WTC11 (cell line): ENCODE data around the gene CLEC16A. TPM values are rescaled to one million over a fixed set of nuclear protein-coding genes. Genes with fewer than 3 reads are reported as not detected.

Experiments
- ATAC-seq: fragments of 200-7000 bp; cut with Tn5 transposase; 2 replicates; pipeline ENCODE4 v1.10.0; 2021; ENCODE audit warnings: mild to moderate bottlenecking, moderate library complexity
- CTCF ChIA-PET: fragments of 300-600 bp; sonication (Branson Sonifier 250); formaldehyde crosslinking; loops from one replicate; lab custom pipeline; 2021; ENCODE audit warnings: antibody characterized with exemption; lab: Charles Lee
- POLR2A ChIA-PET: fragments of 350-600 bp; sonication (Branson Sonifier 250); formaldehyde crosslinking; loops from one replicate; lab custom pipeline; 2021; ENCODE audit warnings: antibody characterized with exemption; lab: Charles Lee
- DNase-seq: peaks from one replicate; pipeline ENCODE4 v3.0.0; 2021; ENCODE audit warnings: low spot score
- H3K27ac Mint-ChIP-seq: 2 replicates; pipeline ENCODE4 v1.8.0; 2021; ENCODE audit warnings: mixed read lengths
- H3K27me3 Mint-ChIP-seq: 2 replicates; pipeline ENCODE4 v1.8.0; 2021; ENCODE audit warnings: low read depth, mild to moderate bottlenecking, moderate library complexity, mixed read lengths
- H3K36me3 Mint-ChIP-seq: 2 replicates; pipeline ENCODE4 v1.8.0; 2021; ENCODE audit warnings: mixed read lengths
- H3K4me1 Mint-ChIP-seq: 2 replicates; pipeline ENCODE4 v1.8.0; 2022; ENCODE audit warnings: mixed read lengths
- H3K4me3 Mint-ChIP-seq: 2 replicates; pipeline ENCODE4 v1.8.0; 2021; ENCODE audit warnings: mild to moderate bottlenecking, moderate library complexity, mixed read lengths
- H3K9me3 Mint-ChIP-seq: 2 replicates; pipeline ENCODE4 v1.8.0; 2021; ENCODE audit warnings: mixed read lengths
- ESRRA ChIP-seq: sonication (generic); formaldehyde crosslinking; IDR thresholded peaks from 2 replicates; pipeline ENCODE4 v1.8.1; 2022; ENCODE audit warnings: mild to moderate bottlenecking, missing genetic modification reagents, borderline replicate concordance
- GABPB1 ChIP-seq: sonication (generic); formaldehyde crosslinking; IDR thresholded peaks from 2 replicates; pipeline ENCODE4 v1.8.1; 2023; ENCODE audit warnings: mild to moderate bottlenecking, missing genetic modification reagents
- NFATC4 ChIP-seq: fragments of 250-450 bp; sonication (Bioruptor Pico); IDR thresholded peaks from 2 replicates; pipeline ENCODE4 v1.9.0; 2021; ENCODE audit warnings: mild to moderate bottlenecking
- NR3C1 ChIP-seq: sonication (generic); formaldehyde crosslinking; conservative IDR thresholded peaks from 2 replicates; pipeline ENCODE4 v1.8.1; 2023; ENCODE audit warnings: low read depth, mild to moderate bottlenecking, missing genetic modification reagents
- OVOL2 ChIP-seq: fragments of 250-450 bp; sonication (Bioruptor Pico); IDR thresholded peaks from 2 replicates; pipeline ENCODE4 v1.9.0; 2021; ENCODE audit warnings: mild to moderate bottlenecking, borderline replicate concordance
- RORB ChIP-seq: fragments of 250-450 bp; sonication (Bioruptor Pico); IDR thresholded peaks from 2 replicates; pipeline ENCODE4 v1.9.0; 2021; ENCODE audit warnings: mild to moderate bottlenecking
- SMAD3 ChIP-seq: sonication (generic); formaldehyde crosslinking; IDR thresholded peaks from 2 replicates; pipeline ENCODE4 v1.8.0; 2022; ENCODE audit warnings: missing genetic modification reagents, mild to moderate bottlenecking, borderline replicate concordance
- ZNF671 ChIP-seq: fragments of 250-450 bp; sonication (Bioruptor Pico); IDR thresholded peaks from 2 replicates; pipeline ENCODE4 v1.8.0; 2021; ENCODE audit warnings: mild to moderate bottlenecking
- total RNA-seq: library from RNA; stranded (reverse); gene quantifications from 3 replicates; pipeline ENCODE4 v1.2.3, GENCODE V29; 2021
- TF ChIP-seq, protein P1 (sequence below): fragments of 250-450 bp; sonication (Bioruptor Pico); IDR thresholded peaks from 2 replicates; pipeline ENCODE4 v1.8.0; 2021; ENCODE audit warnings: mild to moderate bottlenecking
- TF ChIP-seq, protein P2 (sequence below): sonication (generic); formaldehyde crosslinking; IDR thresholded peaks from 2 replicates; pipeline ENCODE4 v1.8.1; 2023; ENCODE audit warnings: mild to moderate bottlenecking, moderate library complexity, missing genetic modification reagents
- TF ChIP-seq, protein P3 (sequence below): sonication (generic); formaldehyde crosslinking; IDR thresholded peaks from 2 replicates; pipeline ENCODE4 v1.8.1; 2022; ENCODE audit warnings: low read depth, missing genetic modification reagents, borderline replicate concordance
- TF ChIP-seq, protein P4 (sequence below): fragments of 200-600 bp; IDR thresholded peaks from 2 replicates; pipeline ENCODE4 v1.8.0; 2022; ENCODE audit warnings: antibody characterized with exemption
- TF ChIP-seq, protein P5 (sequence below): sonication (generic); formaldehyde crosslinking; IDR thresholded peaks from 2 replicates; pipeline ENCODE4 v1.8.0; 2022; ENCODE audit warnings: mild to moderate bottlenecking, missing genetic modification reagents
- TF ChIP-seq, protein P6 (sequence below): sonication (generic); formaldehyde crosslinking; IDR thresholded peaks from 2 replicates; pipeline ENCODE4 v1.8.0; 2023; ENCODE audit warnings: mild to moderate bottlenecking, missing genetic modification reagents
- TF ChIP-seq, protein P7 (sequence below): fragments of 250-450 bp; sonication (Bioruptor Pico); IDR thresholded peaks from 2 replicates; pipeline ENCODE4 v1.9.0; 2021; ENCODE audit warnings: mild to moderate bottlenecking
- TF ChIP-seq, protein P8 (sequence below): fragments of 250-450 bp; sonication (Bioruptor Pico); IDR thresholded peaks from 2 replicates; pipeline ENCODE4 v1.9.0; 2021; ENCODE audit warnings: moderate library complexity, mild to moderate bottlenecking, inconsistent platforms, borderline replicate concordance
- TF ChIP-seq, protein P9 (sequence below): sonication (generic); formaldehyde crosslinking; IDR thresholded peaks from 2 replicates; pipeline ENCODE4 v1.8.0; 2022; ENCODE audit warnings: mild to moderate bottlenecking, missing genetic modification reagents

CLEC16A gene
- total RNA-seq, 1 experiment from 2014 or later: 14.4 TPM

DNA sequence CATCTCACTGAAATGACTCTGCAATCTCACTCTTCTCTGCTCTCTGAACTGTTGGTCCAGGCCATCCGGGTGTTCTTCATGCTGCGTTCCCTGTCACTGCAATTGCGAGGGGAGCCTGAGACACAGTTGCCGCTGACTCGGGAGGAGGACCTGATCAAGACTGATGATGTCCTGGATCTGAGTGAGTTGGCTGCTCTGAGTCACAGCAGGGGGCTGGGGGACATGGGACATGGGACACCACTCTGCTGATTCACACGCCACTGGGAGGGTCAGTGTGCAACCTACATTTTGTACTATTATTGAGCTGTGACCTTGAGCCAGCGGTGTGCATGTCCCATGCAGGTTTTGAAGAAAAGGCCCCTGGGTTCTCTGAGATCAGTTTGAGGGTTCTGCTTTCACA lies 116.5 kb downstream of the CLEC16A start (continued):
- TF ChIP-seq, protein P1, sequence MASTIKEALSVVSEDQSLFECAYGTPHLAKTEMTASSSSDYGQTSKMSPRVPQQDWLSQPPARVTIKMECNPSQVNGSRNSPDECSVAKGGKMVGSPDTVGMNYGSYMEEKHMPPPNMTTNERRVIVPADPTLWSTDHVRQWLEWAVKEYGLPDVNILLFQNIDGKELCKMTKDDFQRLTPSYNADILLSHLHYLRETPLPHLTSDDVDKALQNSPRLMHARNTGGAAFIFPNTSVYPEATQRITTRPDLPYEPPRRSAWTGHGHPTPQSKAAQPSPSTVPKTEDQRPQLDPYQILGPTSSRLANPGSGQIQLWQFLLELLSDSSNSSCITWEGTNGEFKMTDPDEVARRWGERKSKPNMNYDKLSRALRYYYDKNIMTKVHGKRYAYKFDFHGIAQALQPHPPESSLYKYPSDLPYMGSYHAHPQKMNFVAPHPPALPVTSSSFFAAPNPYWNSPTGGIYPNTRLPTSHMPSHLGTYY (CRISPR knock-in tag): no peak
- TF ChIP-seq, protein P2, sequence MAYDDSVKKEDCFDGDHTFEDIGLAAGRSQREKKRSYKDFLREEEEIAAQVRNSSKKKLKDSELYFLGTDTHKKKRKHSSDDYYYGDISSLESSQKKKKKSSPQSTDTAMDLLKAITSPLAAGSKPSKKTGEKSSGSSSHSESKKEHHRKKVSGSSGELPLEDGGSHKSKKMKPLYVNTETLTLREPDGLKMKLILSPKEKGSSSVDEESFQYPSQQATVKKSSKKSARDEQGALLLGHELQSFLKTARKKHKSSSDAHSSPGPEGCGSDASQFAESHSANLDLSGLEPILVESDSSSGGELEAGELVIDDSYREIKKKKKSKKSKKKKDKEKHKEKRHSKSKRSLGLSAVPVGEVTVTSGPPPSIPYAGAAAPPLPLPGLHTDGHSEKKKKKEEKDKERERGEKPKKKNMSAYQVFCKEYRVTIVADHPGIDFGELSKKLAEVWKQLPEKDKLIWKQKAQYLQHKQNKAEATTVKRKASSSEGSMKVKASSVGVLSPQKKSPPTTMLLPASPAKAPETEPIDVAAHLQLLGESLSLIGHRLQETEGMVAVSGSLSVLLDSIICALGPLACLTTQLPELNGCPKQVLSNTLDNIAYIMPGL (CRISPR knock-in tag): no peak
- TF ChIP-seq SMAD3 (CRISPR knock-in tag) (no peak), NFATC4 (no peak), NR3C1 (CRISPR knock-in tag) (no peak), ZNF671 (CRISPR knock-in tag) (no peak)
- TF ChIP-seq, protein P3, sequence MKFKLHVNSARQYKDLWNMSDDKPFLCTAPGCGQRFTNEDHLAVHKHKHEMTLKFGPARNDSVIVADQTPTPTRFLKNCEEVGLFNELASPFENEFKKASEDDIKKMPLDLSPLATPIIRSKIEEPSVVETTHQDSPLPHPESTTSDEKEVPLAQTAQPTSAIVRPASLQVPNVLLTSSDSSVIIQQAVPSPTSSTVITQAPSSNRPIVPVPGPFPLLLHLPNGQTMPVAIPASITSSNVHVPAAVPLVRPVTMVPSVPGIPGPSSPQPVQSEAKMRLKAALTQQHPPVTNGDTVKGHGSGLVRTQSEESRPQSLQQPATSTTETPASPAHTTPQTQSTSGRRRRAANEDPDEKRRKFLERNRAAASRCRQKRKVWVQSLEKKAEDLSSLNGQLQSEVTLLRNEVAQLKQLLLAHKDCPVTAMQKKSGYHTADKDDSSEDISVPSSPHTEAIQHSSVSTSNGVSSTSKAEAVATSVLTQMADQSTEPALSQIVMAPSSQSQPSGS (CRISPR knock-in tag): no peak

DNA sequence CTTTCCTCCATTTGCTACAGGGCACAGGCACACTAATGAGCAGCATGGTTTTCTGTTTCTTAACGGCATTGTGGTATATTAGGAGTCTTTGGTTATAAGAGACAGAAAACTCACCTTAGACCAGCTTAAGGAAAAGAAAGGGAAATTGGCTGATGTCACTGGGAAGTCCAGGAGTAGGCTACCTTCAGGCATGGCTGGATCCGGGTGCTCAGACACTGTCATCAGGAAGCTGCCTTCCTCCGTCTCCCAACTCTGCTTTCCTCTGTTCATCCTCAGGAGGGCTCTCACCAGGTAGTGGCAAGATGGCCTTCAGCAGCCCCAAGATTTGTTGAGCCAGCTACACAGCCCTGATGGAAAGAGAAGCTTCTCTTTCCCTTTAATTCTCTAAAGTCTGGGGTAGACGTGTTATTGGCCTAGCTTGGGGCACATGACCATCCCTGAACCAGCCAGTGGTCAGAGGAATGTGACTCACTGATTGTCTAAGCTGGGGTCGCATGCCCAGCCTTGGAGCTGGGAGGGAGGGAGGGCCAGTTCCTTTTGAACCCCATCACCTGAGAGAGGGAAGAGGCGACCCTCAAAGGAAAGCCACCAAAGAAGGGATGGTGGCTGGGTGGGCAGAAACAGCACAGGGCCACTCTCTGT lies 117.4 kb downstream of the CLEC16A start:
- CTCF ChIA-PET: no interaction called here
- H3K27ac Mint-ChIP-seq: peak overlapping the region; percentile 36; the same call in 1 of the 2 replicates

More for the DNA sequence above, 117.4 kb downstream of the CLEC16A start:
- ATAC-seq (no peak), DNase-seq (no peak)
- Mint-ChIP-seq H3K9me3 (no peaks in the 10 kb centered on the region), H3K36me3 (no peaks in the 10 kb centered on the region), H3K4me1 (peaks cover 8% of the 10 kb centered on the region), H3K27me3 (no peaks in the 10 kb centered on the region), H3K4me3 (no peak overlapping the region)
- no peak for TF ChIP-seq RORB (CRISPR knock-in tag)
- TF ChIP-seq, protein P4, sequence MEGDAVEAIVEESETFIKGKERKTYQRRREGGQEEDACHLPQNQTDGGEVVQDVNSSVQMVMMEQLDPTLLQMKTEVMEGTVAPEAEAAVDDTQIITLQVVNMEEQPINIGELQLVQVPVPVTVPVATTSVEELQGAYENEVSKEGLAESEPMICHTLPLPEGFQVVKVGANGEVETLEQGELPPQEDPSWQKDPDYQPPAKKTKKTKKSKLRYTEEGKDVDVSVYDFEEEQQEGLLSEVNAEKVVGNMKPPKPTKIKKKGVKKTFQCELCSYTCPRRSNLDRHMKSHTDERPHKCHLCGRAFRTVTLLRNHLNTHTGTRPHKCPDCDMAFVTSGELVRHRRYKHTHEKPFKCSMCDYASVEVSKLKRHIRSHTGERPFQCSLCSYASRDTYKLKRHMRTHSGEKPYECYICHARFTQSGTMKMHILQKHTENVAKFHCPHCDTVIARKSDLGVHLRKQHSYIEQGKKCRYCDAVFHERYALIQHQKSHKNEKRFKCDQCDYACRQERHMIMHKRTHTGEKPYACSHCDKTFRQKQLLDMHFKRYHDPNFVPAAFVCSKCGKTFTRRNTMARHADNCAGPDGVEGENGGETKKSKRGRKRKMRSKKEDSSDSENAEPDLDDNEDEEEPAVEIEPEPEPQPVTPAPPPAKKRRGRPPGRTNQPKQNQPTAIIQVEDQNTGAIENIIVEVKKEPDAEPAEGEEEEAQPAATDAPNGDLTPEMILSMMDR: no peak
- TF ChIP-seq OVOL2: no peak
- TF ChIP-seq, protein P5, sequence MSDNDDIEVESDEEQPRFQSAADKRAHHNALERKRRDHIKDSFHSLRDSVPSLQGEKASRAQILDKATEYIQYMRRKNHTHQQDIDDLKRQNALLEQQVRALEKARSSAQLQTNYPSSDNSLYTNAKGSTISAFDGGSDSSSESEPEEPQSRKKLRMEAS (CRISPR knock-in tag): no peak
- TF ChIP-seq, protein P6, sequence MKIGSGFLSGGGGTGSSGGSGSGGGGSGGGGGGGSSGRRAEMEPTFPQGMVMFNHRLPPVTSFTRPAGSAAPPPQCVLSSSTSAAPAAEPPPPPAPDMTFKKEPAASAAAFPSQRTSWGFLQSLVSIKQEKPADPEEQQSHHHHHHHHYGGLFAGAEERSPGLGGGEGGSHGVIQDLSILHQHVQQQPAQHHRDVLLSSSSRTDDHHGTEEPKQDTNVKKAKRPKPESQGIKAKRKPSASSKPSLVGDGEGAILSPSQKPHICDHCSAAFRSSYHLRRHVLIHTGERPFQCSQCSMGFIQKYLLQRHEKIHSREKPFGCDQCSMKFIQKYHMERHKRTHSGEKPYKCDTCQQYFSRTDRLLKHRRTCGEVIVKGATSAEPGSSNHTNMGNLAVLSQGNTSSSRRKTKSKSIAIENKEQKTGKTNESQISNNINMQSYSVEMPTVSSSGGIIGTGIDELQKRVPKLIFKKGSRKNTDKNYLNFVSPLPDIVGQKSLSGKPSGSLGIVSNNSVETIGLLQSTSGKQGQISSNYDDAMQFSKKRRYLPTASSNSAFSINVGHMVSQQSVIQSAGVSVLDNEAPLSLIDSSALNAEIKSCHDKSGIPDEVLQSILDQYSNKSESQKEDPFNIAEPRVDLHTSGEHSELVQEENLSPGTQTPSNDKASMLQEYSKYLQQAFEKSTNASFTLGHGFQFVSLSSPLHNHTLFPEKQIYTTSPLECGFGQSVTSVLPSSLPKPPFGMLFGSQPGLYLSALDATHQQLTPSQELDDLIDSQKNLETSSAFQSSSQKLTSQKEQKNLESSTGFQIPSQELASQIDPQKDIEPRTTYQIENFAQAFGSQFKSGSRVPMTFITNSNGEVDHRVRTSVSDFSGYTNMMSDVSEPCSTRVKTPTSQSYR (CRISPR knock-in tag): no peak
- TF ChIP-seq, protein P7, sequence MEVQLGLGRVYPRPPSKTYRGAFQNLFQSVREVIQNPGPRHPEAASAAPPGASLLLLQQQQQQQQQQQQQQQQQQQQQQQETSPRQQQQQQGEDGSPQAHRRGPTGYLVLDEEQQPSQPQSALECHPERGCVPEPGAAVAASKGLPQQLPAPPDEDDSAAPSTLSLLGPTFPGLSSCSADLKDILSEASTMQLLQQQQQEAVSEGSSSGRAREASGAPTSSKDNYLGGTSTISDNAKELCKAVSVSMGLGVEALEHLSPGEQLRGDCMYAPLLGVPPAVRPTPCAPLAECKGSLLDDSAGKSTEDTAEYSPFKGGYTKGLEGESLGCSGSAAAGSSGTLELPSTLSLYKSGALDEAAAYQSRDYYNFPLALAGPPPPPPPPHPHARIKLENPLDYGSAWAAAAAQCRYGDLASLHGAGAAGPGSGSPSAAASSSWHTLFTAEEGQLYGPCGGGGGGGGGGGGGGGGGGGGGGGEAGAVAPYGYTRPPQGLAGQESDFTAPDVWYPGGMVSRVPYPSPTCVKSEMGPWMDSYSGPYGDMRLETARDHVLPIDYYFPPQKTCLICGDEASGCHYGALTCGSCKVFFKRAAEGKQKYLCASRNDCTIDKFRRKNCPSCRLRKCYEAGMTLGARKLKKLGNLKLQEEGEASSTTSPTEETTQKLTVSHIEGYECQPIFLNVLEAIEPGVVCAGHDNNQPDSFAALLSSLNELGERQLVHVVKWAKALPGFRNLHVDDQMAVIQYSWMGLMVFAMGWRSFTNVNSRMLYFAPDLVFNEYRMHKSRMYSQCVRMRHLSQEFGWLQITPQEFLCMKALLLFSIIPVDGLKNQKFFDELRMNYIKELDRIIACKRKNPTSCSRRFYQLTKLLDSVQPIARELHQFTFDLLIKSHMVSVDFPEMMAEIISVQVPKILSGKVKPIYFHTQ: no peak
- no peak for TF ChIP-seq ESRRA (CRISPR knock-in tag)
- TF ChIP-seq, protein P8, sequence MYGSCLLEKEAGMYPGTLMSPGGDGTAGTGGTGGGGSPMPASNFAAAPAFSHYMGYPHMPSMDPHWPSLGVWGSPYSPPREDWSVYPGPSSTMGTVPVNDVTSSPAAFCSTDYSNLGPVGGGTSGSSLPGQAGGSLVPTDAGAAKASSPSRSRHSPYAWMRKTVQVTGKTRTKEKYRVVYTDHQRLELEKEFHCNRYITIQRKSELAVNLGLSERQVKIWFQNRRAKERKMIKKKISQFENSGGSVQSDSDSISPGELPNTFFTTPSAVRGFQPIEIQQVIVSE (CRISPR knock-in tag): no peak
- TF ChIP-seq, protein P9, sequence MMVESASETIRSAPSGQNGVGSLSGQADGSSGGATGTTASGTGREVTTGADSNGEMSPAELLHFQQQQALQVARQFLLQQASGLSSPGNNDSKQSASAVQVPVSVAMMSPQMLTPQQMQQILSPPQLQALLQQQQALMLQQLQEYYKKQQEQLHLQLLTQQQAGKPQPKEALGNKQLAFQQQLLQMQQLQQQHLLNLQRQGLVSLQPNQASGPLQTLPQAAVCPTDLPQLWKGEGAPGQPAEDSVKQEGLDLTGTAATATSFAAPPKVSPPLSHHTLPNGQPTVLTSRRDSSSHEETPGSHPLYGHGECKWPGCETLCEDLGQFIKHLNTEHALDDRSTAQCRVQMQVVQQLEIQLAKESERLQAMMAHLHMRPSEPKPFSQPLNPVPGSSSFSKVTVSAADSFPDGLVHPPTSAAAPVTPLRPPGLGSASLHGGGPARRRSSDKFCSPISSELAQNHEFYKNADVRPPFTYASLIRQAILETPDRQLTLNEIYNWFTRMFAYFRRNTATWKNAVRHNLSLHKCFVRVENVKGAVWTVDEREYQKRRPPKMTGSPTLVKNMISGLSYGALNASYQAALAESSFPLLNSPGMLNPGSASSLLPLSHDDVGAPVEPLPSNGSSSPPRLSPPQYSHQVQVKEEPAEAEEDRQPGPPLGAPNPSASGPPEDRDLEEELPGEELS (CRISPR knock-in tag): no peak
- TF ChIP-seq GABPB1 (CRISPR knock-in tag): no peak
- POLR2A ChIA-PET: no interaction called here
